PC-9 (cell line): ENCODE measurements around the gene SH3TC1.

Source experiments
- EZH2 ChIP-seq: fragments of 200-600 bp; sonication (generic); IDR thresholded peaks from 2 replicates; pipeline ENCODE4 v1.8.0; 2017; ENCODE audit warnings: antibody characterized with exemption, low read depth
- TF ChIP-seq, protein P1 (sequence below): fragments of 200-600 bp; sonication (generic); conservative IDR thresholded peaks from 2 replicates; pipeline ENCODE4 v1.6.1; 2017; ENCODE audit warnings: mixed run types, antibody characterized with exemption, mild to moderate bottlenecking, moderate library complexity

DNA sequence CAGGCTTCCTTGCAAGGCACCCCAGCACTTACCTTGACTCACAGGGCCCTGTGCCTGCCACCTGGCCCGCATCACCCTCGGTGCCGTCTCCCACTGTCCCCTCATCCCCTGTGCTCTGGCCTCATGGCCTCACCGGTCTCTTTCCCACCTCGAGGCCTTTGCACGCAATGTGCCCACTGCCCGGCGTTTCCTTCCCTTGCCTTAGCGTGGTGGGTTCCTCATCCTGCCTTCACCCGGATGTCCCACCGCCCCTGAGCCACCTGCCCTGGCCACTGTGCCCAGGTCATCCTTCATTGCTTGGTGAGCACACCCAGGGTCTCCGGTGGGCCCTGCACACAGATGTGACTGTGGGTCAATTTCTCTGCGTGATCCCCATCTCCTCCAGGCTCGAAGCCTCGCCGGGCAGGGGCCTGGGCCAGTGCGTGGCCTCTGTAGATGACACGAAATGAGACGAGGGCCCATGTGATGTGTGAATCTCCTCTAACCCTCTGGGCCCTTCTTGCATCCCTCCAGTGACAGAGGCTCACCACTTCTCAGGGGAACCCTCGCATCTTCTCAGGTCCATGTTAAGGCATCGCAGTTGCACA, 75.1 kb downstream of the SH3TC1 start:
- TF ChIP-seq, protein P1, sequence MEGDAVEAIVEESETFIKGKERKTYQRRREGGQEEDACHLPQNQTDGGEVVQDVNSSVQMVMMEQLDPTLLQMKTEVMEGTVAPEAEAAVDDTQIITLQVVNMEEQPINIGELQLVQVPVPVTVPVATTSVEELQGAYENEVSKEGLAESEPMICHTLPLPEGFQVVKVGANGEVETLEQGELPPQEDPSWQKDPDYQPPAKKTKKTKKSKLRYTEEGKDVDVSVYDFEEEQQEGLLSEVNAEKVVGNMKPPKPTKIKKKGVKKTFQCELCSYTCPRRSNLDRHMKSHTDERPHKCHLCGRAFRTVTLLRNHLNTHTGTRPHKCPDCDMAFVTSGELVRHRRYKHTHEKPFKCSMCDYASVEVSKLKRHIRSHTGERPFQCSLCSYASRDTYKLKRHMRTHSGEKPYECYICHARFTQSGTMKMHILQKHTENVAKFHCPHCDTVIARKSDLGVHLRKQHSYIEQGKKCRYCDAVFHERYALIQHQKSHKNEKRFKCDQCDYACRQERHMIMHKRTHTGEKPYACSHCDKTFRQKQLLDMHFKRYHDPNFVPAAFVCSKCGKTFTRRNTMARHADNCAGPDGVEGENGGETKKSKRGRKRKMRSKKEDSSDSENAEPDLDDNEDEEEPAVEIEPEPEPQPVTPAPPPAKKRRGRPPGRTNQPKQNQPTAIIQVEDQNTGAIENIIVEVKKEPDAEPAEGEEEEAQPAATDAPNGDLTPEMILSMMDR, result no peak
- no peak for TF ChIP-seq EZH2
